ENCODE results near the gene GMPR.

Gene GMPR

DNA sequence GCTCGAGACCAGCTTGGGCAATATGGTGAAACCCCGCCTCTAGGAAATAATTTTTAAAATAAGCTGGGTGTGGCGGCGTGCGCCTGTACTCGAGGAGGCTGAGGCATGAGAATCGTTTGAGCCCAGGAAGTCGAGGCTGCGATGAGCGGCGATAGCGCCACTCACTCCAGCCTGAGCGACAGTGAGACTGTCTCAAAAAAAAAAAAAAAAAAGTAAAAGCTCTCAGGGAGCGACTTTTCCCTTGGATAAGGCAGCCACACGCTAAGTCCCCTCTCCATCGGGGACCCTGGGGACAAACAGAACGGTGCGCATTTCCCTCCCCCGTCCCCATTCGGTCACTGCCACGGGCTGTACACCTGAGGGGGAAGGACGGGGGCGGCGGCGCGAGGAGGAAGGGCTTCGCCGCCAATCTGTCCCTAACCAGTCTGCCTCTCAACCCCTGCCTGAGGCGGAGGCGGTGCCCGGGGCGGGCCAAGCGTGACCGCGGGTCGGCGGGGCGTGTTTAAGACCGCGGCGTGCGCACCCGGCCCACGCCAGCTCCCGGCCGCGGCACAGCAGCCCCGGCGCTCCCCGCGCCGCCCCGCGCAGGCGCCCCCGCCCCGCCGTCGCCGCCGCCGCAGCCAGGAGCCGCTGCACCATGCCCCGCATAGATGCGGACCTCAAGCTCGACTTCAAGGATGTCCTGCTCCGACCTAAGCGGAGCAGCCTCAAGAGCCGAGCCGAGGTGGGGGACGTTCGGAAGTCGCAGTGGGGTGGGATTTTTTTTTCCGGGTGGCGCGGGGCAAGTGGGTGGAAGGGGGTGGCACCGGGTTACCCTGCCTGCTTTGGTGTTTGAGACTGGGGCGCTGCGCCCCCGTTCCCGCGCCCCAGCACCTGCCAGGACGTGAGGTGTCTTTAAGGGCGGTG, at the start of gene GMPR:
GMPR (plus strand) TSS at position 531 of the 906 bp plus-strand sequence; CDS start at position 638, 107 bp downstream.
- in situ Hi-C loops (cut with HindIII; ENCODE audit: low sequenced_read_pairs) = no loop called here

DNA sequence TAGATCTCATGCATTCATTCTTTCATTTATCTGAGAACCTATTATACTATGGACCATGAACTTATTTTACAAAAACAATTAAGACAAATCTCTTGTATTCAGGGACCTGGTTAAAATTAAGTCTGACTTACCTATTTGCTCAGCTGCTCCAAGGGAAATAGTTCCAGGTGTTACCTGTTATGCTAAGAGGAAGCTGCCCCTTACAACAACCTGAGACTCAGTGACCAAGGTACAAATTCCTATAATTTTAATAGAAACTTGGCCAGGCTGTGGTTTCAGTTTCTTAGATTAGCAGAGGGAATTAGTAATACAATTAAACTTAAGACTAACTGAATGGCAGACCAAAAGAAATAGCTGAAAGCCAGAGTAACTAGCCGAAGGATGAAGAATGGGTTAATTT, 48.2 kb upstream of the GMPR start:
- in situ Hi-C loops (cut with HindIII; ENCODE audit: low sequenced_read_pairs) = no loop called here

DNA sequence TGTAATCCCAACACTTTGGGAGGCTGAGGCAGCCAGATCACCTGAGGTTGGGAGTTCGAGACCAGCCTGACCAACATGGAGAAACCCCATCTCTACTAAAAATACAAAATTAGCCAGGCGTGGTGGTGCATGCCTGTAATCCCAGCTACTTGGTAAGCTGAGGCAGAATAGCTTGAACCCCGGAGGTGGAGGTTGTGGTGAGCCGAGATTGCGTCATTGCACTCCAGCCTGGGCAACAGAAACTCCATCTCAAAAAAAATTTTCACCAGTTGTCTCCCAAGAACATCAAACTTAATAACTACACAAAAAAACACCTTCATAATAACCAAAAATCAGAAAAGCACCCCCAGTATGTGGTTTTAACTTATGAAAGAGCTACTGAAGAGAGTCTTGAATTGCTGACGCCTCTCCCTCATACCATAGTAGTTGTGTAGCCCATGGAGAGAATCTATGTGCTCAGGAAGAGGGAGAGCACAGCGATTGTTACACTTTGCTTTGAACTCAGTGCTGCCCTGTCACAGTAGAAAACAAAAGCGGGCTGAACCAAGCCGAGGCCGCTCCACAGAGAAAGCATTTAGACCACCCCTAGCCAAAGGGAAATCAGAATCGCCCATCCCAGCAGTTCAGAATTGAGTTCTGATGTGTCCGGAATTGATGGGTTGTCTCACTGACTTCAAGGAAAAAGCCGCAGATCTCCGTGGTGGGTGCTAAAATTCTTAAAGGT, 42.0 kb upstream of the GMPR start:
- in situ Hi-C loops (cut with HindIII; ENCODE audit: low sequenced_read_pairs) = no loop called here

DNA sequence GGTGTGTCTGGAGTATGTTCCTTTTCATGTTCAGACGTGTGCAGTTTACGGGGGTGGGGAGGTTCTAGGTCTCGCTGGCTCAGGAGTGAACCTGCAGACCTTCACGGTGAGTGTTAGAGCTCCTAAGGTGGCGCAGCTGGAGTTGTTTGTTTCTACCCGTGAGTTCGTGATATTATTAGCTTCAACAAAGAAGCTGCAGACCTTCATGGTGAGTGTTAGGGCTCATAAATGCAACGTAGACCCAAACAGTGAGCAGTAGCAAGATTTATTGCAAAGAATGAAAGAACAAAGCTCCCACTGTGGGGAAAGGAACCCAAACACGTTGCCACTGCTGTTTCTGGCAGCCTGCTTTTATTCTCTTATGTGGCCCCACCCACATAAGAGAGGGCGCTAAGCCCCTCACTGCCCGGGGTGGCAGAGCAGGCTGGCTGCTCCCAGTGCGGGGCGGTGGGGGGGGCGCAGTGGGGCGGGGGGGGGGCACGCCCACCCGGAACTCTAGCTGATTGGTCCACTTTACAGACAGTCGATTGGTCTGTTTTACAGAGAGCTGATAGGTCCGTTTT, 41.3 kb upstream of the GMPR start:
- in situ Hi-C loops (cut with HindIII; ENCODE audit: low sequenced_read_pairs) = no loop called here

DNA sequence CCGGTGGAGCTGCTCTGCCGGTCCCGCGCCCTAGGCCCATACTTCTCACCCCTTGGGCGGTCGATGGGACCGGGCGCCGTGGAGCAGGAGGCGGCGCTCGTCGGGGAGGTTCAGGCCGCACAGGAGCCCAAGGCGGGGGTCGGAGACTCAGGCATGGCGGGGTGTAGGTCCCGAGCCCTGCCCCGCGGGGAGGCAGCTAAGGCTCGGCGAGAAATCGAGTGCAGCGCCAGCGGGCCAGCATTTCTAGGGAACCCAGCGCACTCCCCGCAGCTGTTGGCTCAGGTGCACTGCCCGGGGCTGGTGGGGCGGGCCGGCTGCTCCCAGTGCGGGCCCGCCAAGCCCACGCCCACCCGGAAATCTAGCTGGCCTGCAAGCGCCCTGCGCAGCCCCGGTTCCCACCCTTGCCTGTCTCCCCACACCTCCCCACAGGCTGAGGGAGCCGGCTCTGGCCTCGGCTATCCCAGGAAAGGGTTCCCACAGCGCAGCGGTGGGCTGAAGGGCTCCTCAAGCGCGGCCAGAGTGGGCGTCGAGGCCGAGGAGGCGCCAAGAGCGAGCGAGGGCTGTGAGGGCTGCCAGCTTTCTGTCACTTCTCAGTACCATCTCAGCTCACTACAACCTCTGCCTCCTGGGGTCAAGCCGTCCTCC, 40.2 kb upstream of the GMPR start:
- in situ Hi-C loops (cut with HindIII; ENCODE audit: low sequenced_read_pairs) = no loop called here

DNA sequence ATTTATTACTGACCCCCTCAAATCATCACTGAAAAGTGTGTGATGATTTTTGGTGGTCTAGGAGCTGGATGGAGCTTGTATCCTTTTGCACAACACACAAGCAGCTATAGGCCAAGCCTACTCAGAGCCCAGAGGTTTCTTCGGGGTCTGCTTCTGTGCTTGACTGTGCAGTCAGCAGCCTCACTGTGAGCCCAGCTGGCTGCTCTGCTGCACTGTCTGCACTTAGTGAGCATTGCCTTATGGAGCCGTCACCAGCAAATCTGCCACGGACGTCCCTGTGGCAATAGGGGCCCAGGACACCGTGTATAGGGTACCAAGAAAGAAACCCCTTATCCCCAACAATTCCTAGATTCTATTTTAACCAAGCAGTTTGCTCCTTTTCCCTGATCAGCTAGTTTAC, 38.6 kb upstream of the GMPR start:
- in situ Hi-C loops (cut with HindIII; ENCODE audit: low sequenced_read_pairs) = no loop called here

DNA sequence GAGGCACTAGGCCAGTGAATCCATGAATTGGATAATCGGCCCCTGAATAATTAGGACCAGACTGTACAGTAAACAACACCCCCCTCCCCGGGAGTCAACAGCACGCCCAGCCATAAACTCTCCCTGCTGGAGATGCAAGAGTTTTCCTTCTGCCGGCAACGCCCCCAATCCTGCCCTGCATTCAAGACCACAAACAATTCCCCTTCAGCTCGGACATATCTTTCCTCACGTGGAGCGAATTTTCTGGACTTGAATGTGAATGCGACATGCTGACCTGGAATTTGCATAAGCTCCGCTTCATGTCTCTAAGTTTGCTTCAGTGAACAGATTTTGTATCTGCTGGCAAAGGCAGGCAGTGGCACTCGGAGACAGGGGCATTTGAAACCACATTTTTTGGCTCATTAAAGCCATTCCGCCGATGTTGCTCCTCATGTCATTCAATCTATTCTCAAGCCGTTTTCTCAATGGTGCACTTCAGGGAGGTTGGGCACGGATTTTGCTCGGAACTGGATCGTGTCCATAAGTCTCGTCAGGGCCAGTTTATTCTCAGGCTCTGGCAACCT, 38.0 kb upstream of the GMPR start:
- in situ Hi-C loops (cut with HindIII; ENCODE audit: low sequenced_read_pairs) = no loop called here

DNA sequence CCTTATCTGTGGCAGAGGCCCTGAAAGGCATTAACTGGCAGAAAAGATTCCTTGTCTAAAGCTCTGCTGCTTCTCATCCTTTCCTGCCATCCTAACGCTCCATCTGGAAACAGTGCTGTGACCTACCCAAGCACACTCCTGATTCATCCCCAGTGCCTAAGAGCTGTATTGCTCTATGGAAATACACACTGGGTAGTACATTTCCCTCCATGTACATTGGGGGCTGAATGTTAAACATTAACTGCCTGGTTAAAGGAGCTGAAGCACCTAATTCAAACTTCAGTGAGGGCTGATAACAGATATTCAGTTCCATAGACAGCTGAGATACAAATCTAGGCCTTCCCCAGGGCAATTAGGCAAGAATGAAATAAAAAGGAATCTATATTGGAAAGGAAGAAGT, 36.7 kb upstream of the GMPR start:
- in situ Hi-C loops (cut with HindIII; ENCODE audit: low sequenced_read_pairs) = no loop called here

DNA sequence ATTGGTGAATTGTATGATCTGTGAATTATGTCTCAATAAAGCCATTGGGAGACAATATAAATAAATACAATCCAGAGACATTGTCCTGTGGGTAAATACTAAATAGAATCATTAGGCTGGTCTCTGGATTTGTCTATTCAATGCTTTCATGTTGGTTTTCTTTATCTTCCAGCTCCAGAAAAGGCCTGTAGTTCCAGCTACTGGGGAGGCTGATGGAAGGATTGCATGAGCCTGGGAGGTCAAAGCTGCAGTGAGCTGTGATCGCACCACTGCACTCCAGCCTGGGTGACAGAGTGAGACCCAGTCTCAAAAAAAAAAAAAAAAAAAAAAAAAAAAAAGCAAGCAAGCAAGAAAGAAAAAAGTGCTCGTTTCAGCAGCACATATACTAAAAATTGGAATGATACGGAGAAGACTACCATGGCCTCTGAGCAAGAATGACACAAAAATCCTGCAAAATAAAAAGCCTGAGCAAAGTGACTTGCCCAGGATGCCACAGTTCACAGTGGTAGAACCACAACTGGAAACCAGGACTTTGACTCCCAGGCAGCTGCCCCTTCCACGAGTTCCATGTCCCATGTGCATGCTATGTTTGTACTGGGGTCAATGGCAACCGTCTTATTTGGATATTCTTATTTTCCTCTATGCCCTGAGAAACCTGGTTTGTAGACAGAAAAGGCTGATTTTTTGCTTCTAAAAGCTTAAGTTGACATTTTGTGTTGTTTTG, 33.6 kb upstream of the GMPR start:
- in situ Hi-C loops (cut with HindIII; ENCODE audit: low sequenced_read_pairs) = no loop called here

DNA sequence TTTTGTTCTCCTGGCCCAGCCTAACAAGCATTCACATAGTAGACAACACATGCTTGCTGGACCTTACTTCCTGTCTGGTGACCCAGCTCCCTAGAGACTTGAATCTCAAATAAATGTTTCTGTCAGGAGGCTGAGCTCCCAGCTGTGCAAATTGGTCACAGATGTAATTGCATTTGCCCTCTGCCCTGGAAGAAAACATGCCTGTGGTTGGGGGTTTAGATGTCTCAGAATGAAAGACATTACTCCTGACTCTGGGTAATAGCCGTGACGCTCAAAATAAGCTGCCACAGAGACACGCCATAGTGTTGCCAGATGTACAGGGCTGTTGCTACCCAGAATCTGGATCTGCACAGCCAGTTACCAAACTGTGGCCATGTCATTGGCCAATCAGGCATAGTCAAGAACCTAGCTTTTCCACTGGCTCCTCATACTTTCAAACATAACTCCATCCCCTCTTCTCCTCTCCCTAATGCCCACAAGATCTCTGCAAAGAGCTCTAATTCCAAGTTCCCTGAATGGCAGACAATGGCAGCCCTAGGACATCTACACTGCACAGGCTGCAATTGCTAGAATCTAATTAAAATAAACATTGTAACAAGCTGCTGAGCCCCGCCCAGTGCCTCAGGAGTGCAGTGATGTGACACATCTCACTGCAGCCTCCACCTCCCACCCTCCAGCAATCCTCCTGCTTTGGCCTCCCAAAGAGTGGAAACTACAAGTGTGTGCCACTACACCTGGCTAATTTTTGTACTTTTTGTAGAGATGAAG, 32.8 kb upstream of the GMPR start:
- in situ Hi-C loops (cut with HindIII; ENCODE audit: low sequenced_read_pairs) = no loop called here

DNA sequence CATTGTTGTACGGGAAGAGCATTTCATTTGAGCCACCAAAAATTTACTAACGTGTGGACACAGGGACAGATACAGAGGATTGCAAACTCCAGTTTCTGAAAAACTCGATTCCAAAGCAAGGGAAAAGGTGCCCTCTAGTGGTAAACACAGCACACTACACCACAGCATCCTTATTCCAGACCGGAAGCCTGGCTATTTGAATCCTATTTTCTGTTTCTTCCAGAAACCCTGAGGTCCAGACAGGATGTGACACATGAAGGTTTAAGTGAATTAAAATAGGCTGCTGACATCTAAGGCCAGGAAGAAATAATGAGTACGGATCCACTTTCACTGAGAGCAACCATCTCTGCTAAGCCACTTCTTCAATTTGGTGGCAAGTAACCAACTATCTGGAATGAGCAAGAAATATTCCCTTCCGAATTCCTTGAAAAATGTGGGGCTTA, 31.8 kb upstream of the GMPR start:
- in situ Hi-C loops (cut with HindIII; ENCODE audit: low sequenced_read_pairs) = no loop called here

DNA sequence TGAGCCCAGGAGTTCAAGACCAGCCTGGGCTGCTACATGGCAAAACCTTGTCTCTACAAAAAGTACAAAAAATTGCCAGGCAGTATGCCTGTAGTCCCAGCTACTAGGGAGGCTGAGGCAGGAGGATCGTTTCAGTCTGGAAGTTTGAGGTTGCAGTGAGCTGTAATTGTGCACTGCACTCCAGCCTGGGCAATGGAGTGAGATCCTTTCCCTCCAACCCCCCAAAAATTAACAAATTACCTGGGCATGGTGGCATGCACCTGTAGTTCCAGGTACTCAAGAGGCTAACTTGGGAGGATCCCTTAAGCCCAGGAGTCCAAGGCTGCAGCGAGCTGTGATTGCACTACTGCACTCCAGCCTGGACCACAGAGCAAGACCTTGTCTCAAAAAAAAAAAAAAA, 29.4 kb upstream of the GMPR start:
- in situ Hi-C loops (cut with HindIII; ENCODE audit: low sequenced_read_pairs) = no loop called here

DNA sequence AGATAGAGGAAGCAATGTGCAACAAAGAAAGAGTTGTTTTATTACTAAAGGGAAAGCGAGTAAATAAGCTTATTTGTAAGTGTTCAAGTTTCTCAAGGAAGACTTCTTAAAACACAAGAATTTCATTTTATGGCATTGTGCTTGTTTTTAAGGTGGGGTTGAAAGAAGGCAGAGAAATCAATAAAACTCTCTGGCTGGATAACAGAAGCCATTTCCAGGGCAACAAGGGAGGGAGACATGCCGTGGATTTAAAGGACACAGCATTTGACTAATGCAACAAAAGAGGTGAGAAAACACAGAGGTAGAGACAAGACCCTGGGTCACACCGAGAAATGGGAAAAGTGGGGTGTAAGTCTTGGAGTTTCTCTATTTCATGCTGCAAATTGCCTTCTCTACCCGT, 28.8 kb upstream of the GMPR start:
- in situ Hi-C loops (cut with HindIII; ENCODE audit: low sequenced_read_pairs) = no loop called here

DNA sequence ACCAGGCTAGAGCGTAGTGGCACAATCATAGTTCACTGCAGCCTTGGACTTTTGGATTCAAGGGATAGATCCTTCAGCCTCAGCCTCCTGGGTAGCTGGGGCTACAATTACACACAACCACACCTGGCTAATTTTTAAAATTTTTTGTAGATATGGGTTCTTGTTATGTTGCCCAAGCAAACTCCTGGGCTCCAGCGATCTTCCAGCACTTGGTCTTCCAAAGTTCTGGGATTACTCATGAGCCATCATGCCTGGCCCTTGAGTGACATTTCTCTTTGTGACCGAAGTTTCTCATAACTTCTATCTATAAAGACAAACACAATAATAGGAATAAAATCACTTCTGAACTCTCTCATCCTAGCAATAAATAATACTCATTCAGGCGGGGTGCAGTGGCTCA, 26.1 kb upstream of the GMPR start:
- in situ Hi-C loops (cut with HindIII; ENCODE audit: low sequenced_read_pairs) = no loop called here

DNA sequence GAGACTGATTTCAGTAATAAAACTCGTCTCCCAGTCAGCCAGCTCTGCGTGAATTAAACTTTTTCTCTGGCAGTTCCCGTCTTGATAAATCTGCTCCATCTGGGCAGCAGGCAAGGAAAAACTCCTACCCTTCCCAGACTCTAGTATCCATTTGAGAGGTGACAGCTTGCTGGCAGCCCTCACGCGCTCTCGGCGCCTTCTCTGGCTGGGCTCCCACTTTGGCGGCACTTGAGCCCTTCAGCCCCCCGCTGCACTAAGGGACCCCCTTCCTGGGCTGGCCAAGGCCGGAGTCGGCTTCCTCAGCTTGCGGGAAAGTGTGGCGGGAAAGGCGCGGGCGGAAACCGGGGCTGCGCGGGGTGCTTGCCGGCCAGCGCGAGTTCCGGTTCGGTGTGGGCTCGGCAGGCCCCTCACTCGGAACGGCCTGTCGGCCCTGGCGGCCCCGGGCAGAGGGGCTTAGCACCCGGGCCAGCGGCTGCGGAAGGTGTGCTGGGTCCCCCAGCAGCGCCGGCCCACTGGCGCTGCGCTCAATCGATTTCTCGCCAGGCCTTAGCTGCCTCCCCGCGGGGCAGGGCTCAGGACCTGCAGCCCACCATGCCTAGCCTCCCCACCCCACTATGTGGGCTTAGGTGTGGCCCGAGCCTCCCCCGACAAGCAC, 21.8 kb upstream of the GMPR start:
- in situ Hi-C loops (cut with HindIII; ENCODE audit: low sequenced_read_pairs) = no loop called here

DNA sequence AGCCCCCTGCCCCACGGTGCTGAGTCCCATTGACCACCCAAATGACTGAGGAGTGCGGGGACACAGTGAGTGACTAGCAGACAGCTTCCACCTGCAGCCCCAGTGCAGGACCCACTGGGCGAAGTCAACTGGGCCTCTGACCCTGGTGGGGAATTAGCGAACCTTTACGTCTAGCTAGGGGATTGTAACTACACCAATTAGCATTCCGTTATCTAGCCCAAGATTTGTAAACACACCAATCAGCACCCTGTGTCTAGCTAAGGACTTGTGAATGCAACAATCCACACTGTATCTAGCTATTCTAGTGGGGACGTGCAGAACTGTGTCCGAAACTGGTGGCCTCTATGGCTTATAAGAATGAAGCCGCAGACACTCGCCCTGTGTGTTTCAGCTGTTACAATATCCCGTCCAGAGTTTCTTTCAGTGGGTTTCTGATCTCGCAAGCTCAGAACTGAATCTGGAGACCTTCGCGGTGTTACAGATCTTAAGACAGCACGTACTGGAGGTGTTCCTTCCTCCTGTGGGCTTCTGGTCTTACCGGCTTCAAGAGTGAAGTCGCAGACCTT, 21.1 kb upstream of the GMPR start:
- in situ Hi-C loops (cut with HindIII; ENCODE audit: low sequenced_read_pairs) = no loop called here

DNA sequence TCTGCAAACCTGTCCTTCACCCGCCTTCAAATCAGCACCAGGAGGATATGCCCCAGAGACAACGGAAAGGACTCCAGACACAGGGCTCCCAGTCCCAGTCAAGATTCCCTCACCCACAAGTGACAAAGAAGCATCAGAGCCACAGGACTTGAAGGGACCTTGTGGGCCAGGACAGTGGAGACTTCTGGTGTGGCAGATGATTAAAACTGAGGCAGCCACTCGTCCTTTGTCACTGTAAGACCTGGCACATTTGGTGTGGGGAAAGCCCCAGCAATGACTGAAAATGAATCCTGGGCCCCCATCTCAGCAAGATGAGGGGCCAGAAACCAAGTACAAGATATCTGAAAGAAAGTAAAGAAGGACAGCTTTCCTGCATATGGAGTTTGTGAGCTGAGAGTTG, 15.6 kb upstream of the GMPR start:
- in situ Hi-C loops (cut with HindIII; ENCODE audit: low sequenced_read_pairs) = no loop called here

DNA sequence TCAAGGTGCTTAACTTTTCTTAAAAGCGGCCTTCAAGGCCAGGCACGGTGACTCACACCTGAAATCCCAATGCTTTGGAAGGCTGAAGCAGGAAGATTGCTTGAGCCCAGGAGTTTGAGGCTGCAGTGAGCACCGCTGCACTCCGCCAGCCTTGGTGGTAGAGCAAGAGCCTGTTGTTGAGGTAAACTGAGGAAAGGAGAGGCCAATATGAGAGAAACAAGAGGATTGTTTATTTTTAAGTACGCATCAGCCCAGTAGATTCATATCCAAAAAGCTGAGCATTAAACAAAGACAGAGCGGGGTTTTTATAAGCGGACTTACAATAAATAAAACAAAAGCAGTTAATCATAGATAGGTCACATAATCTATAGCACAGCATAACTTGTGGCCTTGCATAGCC, 15.0 kb upstream of the GMPR start:
- in situ Hi-C loops (cut with HindIII; ENCODE audit: low sequenced_read_pairs) = no loop called here

DNA sequence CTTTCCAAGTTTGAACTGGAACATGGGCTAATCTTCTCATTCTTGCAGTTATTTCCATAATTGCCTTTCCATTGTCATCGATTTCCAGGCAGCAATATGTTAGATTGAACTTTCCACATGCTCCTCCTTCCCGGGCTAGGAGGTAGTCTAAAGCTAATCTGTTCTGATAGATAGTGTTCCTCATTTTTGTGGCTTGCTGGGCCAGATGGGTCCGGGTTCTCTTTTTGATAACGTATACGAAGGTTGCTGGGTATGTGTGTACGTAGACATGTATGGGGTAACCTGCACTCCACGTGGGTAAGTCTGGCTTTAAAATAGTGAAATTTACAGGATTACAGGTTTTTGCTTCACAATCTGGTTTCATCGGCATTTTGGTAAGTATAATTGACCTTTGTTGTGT, 14.0 kb upstream of the GMPR start:
- in situ Hi-C loops (cut with HindIII; ENCODE audit: low sequenced_read_pairs) = no loop called here
